Activated CD8-positive, alpha-beta memory T cell treated with anti-CD3 and anti-CD28 coated beads for 1 hour (primary cell): ENCODE results near the gene CNTN6.
"Not testable (repeated sequence)": the region's sequence is repeated elsewhere in the genome, so short reads cannot be mapped to it uniquely, and the experiment has no call there.

Experiments
- DNase-seq, 2 donors: peaks; one replicate each; pipeline ENCODE4 v3.0.0-alpha.2; 2020; ENCODE audit warnings: low read depth in 1 of 2; ENCODE audit errors: extremely low read depth in 1 of 2

The CNTN6 gene

DNA sequence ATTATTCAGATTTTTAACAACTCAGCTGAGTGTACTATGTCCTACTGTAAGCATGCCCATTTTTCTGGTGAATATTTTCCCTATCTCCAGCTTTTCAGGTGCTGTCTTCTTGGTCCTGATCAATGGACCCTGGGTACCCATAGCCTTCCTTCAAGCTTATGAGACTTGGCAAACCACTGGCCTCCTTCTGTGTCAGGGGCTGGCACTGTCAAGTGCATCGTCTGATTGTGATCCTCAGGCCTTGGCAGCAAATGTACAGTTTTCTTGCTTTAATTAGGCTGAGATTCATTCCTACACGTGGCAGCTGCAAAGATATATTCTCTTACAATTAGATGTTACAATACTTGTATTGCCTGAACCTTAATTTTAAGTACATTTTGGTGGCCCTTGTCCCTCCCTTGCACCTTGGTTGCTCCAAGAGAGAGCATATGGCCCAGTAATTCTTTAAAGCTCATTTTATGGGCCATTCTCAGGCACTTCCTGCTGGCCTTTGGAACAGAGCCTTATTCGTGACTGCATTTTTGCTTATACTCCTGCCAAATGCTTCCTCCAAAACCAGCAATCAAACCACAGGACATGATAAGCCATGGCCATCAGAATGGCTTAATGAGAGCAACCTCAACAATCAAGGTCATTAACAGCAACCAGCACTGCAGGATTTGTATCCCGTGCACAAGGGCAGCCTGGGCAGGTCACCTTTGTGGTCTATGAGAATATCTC, 179.9 kb downstream of the CNTN6 start:
- no peak for DNase-seq

DNA sequence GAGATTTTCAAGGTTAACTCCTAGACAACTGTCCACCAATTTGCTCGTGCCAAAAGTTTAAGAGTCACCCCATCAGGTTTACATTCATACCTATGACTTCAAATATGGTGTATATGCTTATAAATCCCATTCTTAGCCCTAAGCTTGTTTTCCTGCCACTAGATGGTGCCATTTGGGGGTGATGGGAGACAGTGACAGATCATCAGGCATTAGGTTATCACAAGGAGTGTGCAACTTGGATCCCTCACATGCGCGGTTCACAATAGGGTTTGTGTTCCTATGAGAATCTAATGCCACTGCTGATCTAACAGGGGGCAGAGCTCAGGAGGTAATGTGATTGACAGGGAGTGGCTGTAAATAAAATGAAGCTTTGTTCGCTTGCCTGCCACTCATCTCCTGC, 182.7 kb downstream of the CNTN6 start:
- no peak for DNase-seq

DNA sequence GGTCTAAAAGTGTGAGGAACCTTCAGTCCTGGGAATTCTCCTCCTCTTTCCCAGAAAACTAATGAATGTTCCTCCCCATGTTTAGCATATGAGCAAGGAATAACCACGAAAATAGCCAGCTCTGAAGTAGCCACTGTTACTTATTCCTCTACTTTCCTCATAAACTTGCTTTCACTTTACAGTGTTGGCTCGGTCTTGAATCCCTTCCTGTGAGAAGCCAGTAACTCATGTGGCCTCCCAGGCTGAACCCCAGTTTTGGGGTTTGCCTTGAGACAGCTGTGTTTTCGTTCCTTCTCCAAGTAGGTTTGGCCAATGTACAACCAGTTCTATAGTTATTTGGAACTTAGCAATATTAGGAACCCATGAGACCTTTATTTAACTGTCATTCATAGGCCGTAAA, 195.0 kb downstream of the CNTN6 start:
- no peak for DNase-seq

DNA sequence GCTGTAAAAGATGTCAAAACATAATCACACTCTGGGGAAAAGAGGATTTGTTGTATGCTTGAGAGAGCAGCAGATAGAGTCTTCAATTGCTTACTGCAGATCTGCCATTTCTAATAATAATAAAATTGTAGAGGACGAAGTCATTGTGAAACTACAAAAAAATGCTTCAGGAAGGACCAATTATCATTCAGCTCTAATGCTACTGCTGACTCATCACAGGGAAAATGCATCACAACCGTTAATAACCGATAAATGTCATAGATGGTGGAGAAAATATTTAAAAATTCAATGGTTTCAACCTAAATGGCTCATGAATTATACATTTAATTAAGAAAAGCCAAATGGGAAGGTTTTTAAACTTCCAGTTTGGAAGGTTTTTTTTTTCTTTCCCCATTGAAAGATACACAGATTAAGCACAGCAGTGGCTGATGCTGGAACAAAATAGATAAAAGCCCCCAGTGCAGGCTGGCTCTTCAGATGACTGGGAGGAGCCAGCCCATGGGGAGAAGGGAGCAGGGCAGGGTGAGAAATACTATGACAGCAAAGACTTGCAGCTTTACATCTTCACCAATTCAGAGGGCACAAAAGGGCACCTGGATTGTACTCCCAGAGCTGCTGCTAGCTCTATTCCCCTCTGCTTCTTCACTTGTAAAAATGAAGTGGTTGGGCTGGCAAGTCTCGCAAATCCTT, 196.1 kb downstream of the CNTN6 start:
- DNase-seq, result no peak

DNA sequence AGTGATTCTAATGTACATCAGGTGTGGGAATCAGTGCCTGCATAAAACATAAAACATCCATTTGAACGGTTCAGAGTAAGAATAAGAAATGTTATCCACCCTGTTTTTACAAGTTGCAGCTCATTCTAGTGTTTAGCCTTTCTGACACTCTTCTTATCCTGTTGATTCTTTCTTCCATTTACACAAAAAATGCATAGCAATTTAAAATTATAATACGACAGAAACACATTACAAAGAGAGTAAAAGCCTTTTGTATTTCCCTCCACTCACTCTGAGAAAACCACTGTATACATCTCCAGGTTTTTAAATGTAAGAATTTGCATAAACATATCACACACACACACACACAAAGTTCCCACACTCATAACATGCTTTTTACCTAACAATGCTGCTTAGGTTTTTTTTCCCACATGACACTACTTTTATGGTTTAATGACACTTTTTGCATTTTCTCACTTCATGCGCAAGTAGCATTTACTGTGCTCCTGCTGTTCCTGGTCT, 199.8 kb downstream of the CNTN6 start:
- no peak for DNase-seq

DNA sequence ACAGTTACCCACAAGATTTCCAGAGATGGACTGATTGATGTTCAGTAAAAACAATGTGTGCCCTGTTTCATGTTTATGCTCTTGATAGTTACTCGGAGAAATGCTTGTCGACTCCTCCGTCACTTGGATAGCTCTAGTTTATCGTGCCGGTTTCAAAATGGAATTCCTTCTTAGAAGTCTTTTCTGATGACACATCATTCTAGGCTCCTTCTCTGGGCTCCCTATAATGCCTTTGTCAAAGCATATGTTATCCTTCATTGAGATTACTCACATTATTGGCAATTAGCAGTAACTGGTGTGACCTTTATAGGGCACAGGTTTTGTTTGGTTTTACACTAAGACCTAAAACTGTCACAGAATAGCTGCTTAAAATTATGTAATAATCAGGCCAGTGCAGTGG, 201.8 kb downstream of the CNTN6 start:
- no peak for DNase-seq

DNA sequence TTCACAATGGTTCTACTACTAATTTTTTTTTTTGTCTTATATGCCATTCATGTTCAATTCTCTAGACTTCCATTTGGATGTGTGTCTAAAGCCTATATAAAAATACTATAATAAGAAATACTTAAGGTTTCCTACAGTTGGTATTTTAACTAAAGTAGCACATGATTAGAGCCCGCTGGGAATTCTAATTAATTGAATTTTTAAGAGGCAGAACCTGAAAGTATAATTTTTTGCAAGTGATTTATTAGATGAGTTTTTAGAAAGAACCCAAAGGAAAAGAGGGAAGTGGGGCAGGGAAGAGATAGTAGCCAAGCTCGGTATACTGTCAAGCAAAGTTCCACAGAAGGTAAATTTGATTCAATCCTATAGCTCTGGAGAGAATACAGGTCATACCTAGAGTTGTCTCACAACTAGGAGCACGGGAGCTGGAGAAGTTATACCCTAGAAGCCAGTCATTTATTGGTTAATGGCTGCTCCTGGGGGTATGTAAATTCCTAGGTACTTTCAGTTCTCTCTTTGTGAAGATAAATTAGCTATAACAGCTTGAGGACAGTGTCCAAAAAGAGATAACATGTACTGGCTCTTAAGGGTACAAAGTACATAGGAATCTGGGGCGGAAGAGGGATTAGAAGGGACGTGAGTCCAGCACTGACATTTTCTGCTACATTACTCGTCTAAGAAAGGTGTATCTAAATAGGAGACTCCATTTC, 225.6 kb downstream of the CNTN6 start:
- DNase-seq, result no peak

DNA sequence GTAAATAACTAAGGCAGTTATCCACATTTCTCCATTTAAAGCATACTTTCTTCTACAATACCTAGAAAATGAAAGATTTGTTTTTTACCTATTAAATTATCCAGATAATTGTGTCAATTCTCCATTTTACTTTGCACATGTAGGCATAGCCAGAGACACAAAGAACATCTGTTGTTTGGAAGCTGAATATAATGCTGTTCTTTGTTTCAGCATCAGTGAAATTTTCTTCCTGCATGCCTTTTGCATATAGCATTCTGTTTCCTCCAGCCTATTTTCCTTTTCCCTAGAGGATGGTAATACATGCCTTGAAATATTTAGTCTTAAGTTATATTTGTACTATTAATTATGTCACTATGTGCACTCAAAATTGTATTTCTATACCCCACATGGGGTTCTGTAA, 233.7 kb downstream of the CNTN6 start:
- DNase-seq, result no peak

DNA sequence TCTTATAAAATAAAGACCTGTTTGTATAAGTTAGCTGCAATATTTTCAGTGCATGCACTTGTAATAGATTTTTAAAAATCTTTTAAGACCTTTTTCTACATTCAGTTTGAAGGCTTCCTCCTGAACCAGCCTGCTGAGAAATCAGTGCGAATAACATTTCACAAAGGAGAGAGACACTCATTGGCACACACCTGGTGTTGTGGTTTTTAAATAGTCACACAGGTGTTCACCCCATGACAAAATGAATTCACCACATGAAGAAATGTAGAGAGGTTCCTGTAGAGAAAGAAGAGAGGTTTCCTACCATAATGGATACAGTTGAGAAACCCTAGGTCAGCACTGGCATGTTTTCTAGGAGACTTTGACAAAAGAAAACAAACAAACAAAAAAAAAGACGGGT, 237.3 kb downstream of the CNTN6 start:
- no peak for DNase-seq

DNA sequence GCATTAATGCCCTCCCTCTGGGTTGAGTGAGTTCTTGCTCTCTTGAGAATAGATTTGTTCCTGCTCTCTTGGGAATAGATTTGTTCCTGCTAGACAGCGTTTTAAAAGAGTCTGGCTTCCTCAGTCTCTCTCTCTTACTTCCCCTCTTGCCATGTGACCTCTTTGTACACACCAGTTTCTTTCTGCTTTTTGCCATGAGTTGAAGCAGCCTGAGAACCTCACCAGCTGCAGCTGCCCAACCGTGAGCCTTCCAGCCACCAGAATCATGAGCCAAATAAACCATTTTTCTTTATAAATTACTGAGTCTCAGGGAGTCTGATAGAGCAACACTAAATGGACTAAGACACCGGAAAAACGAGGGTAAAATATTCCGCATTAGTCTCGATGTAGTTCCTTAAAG, 253.6 kb downstream of the CNTN6 start:
- no peak for DNase-seq

DNA sequence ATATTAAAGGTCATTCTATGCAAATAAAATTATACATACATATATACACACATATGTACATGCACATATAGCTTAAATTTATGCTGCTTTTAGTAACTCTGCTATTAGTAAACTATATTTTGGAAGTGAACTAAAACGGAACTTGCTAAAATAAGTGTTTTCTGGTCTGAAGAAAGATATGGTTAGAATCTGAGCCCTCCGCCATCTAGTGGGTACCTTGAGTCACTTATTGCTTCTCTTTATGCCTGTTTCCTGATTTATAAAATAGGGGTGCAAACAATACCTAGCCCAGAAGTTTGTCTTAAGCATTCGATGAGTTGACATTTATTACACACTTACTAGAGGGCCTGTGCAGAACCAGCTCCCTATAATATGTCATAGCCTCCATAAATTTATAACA, 255.7 kb downstream of the CNTN6 start:
- no peak for DNase-seq

DNA sequence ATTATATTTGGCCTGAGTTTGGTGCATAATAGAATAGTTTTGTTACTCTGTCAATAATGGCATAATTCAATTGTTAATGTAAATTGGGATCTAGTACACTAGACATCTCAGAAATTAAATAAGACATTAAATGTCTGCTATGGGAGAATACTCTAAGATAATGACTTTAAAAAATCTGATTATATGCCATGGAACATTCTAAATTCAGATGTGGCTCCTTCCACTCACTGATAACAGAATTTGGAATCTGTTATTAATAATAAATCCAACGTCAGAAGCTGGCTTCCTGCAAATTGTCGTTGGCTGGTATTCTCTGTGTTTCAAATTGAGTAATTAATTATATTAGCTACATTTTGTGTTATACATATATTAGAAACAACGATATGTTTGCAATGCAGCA, 258.1 kb downstream of the CNTN6 start:
- DNase-seq, result no peak

DNA sequence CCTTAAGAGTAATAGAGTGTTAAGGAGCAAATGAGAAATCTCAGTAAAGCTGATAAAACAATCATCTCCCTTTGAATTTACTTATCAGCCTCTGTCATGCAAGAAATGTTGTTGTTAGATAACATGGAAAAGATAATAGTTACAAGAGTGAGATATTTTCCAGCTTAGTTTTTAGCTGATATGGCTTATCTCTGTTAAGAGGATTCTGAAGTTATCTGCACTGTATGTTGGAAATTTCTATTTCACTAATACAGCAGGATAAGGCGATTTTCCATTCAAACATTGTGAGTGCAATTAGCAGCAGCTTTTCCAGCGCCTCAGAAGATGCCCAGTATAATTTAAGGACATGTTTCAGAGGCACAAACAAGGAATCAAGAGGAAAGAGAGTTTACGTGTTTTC, 262.9 kb downstream of the CNTN6 start:
- DNase-seq, result no peak

DNA sequence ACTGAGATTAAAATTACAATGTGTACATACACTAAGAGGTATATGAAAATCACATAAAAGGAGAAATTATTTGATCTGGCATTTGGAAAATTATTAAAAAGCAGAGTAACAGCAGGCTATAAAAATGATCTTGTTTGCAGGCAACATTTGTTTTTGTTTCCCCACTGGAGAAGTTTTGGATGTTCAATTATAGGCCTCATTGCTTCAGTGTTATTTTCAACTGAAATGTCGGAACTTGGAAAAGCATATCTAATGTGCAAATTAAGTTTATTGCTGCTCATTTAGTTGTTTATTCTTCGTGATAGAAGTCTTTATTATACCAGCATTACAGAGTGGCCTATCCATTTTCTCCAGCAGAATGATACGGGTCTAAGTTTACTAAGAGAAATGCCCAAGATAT, 263.3 kb downstream of the CNTN6 start:
- no peak for DNase-seq

DNA sequence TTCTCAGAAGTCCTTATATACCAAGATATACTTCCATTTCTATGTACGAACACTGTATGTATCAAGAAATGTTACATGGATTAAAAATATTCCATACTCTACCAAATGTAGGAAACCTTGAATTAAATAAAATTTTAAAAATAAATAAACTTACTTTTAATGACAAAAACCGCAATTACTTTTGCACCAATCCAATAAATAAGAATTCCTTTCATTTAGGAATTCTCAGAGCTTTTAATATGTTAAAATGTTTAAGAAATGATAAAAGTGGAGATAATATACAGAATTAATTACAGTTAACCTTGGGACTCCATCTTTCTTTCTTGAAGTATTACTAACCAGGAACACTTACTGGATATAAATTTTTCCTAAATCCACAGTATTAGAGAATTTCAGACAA, 272.7 kb downstream of the CNTN6 start:
- no peak for DNase-seq

DNA sequence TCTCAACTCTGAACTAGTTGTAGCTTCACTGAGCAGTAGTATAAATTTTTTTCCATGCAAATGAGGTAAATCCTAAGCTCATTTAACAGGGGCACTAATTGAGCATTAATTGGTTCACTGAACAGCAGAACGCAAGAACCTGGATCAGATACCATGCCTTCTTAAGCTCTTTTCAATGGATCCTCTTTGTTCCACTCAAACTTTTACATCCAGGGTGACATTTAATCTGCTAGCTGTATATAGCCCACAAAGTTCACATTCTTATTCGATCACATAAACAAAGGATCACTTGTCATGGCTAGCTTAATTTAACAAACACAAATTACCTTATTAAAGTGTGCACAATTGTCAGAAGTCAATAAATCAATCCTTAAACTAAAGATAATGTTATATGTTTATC, 281.6 kb downstream of the CNTN6 start:
- no peak for DNase-seq

DNA sequence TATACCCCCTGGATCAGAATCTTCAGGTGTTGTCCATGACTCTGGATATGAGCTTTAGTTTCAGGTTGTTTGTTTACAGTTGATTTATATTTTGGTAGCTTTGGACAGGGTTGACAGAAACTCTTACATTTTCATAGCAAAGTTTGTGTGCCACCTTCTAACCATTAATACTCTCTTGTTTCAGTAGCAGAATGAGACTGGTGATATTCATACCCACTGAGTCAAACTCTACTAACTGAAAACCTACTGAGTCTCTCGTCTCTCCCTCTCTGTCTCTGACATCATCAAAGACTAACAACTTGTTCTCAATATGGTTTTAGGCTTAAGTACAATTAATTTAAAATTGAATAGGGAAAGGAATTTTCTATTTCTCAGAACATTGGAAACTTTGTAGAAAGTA, 282.3 kb downstream of the CNTN6 start:
- no peak for DNase-seq

DNA sequence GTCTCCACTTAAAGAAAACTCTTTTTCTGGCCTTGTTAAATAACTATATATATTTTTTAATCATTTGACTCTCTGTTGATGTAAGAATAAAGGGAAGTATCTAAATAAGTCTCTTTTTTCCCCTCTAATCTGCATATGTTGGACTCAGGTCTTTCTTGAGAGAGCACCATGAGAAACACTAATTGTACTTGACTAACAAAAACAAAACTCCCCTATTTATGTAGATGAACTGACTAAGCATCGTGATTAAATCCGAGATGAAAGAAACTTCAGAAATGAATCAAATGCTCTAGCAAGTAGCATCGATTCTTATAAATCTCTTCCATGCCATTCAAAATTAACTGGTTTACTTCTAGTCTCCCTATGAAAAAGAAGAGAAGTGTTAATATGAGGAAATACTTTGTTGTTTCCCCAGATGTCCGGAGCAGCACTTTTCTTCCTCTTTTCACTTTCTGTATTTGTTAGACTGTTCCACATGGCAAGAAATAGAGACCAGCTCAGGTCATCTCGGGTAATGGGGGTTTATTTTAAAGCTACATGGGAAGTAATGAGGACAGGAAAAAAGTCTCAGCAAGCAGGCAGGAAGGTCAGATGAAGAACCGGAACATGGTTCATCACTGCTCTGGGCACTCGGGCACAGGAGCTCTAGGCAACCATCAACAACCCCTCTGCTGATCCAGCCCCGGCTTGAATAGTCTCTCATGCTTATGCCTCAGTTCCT, 288.3 kb downstream of the CNTN6 start:
- DNase-seq, result no peak

DNA sequence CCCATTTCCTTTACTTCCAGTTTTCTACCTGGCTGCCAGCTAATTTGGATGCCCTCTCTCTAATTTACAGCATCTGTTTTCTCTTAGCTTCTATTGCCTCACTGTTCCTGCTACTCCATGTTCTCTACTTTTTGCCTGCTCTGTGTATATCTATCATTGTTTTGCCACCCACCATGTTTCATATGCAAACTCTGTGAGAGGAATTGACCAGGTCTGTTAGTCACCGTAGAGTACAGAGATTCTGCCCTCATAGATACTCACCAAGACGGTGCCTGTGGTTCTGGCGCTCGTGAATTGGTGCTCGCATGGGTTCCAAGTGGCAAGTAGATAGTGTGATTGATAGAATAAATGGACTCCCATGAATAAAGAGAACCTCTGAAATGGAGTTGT, 288.8 kb downstream of the CNTN6 start:
- DNase-seq, result no peak

DNA sequence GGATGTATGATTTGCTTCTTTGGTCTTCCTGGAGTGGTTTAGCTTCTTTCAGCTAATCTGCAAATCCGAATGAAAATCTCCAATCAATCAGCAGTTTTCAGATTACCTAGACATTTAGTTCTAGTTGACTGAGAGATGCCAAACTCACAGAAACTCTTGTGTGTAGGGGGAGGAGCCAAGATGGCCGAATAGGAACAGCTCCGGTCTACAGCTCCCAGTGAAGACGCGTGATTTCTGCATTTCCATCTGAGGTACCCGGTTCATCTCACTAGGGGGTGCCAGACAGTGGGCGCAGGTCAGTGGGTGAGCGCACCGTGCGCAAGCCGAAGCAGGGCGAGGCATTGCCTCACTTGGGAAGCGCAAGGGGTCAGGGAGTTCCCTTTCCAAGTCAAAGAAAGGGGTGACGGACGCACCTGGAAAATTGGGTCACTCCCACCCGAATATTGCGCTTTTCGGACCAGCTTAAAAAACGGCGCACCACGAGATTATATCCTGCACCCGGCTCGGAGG, 294.6 kb downstream of the CNTN6 start:
- DNase-seq, result not testable (repeated sequence)

DNA sequence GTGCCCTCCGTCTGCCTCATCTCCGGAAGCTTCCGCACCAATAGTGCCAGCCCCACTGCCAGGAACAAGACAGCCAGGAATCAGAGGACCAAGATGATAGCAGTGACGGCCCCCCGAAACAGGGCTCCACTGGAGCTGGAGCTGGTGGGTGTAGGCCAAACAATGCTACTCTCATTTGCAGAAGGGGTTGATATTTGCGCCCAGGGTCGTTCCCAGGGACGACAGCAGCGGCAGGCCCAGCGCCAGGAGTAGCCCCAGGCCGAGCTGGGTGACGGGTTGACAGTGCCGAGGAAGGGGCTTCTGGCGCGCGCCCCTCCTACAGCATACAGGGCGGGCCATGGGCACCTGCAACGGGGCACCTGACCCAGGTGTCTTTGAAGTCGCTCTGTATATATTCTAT, 301.4 kb downstream of the CNTN6 start:
- DNase-seq, result no peak
